Sigmoid colon (tissue), 7 donors: Measurements from ENCODE around the gene NRG3. TPM values are rescaled to one million over a fixed set of nuclear protein-coding genes. Genes with fewer than 3 reads are reported as not detected.

Experiments
- DNase-seq: peaks from one replicate; pipeline ENCODE4 v3.0.0-alpha.2; 2019
- H3K27ac ChIP-seq, 4 donors: fragments of 200-600 bp; sonication (generic); one replicate each; pipeline ENCODE4 v1.5.1; 2016 to 2019; ENCODE audit warnings: mild to moderate bottlenecking in 1 of 4
- H3K27me3 ChIP-seq, 3 donors: fragments of 200-600 bp; sonication (generic); one replicate each; pipeline ENCODE4 v1.5.1; 2019; ENCODE audit warnings: mild to moderate bottlenecking in 1 of 3
- H3K36me3 ChIP-seq, 4 donors: fragments of 200-600 bp; sonication (generic); one replicate each; pipeline ENCODE4 v1.5.1; 2016 to 2019
- H3K4me1 ChIP-seq, 4 donors: fragments of 200-600 bp; sonication (generic); one replicate each; pipeline ENCODE4 v1.5.1; 2017 to 2019
- H3K4me3 ChIP-seq, 4 donors: fragments of 200-600 bp; sonication (generic); one replicate each; pipeline ENCODE4 v1.5.1; 2017 to 2019; ENCODE audit warnings: mild to moderate bottlenecking in 2 of 4, moderate library complexity in 1 of 4
- H3K9me3 ChIP-seq, 4 donors: fragments of 200-600 bp in 3 of 4; sonication (generic) in 3 of 4; one replicate each; pipeline versions ENCODE4 v1.5.1 to v1.6.1; 2013 to 2019
- EP300 ChIP-seq, 4 donors: sonication (generic); formaldehyde crosslinking; IDR thresholded peaks; one replicate each; pipeline ENCODE4 v1.6.1; 2017; ENCODE audit warnings: antibody characterized with exemption in 4 of 4
- POLR2A ChIP-seq, 2 donors: fragments of 450-650 bp; IDR thresholded peaks; one replicate each; pipeline ENCODE4 v1.6.1; 2016; ENCODE audit warnings: antibody characterized with exemption in 2 of 2, mild to moderate bottlenecking in 2 of 2, moderate library complexity in 2 of 2
- POLR2AphosphoS5 ChIP-seq, 4 donors: sonication (generic); formaldehyde crosslinking; IDR thresholded peaks; one replicate each; pipeline ENCODE4 v1.6.1; 2017; ENCODE audit warnings: antibody characterized with exemption in 4 of 4
- WGBS, 2 donors: extraction: QIAGEN DNeasy Blood & Tissue Kit; methylation state at CpG; one replicate each; pipeline ENCODE4 v1.1.7; 2013; 5-methylcytosine and 5-hydroxymethylcytosine counted together
- intact Hi-C: fragments of 100-400 bp; cut with DNase I; formaldehyde crosslinking; loops from one replicate; pipeline ENCODE4 v1.15.1; 2023
- polyA plus RNA-seq, 3 donors: library from polyadenylated mRNA; stranded (reverse); fragments of 200-250 nt; gene quantifications; one replicate each; pipeline ENCODE4 v1.2.3, GENCODE V29; 2013
- total RNA-seq, 4 donors: library from RNA; depleted of rRNA; stranded (reverse); fragments of >200 nt; gene quantifications; one replicate each; pipeline ENCODE4 v1.1.0, GENCODE V29; 2016
- TF ChIP-seq, protein P1 (sequence below), 4 experiments: fragments of 450-650 bp in 3 of 4; fragments of 200-600 bp in 1 of 4; IDR thresholded peaks; one replicate each; pipeline ENCODE4 v1.5.1; 2016 to 2019; ENCODE audit warnings: antibody characterized with exemption in 4 of 4, mild to moderate bottlenecking in 3 of 4, moderate library complexity in 2 of 4
- donor health status: healthy with polysubstance abuse.
- donor health status: Bipolar disorder and iron deficiency.
- donor health status: healthy.

The NRG3 gene
- total and polyA plus RNA-seq, 7 donors: 0.17 to 2.2 (median 0.82) TPM; not detected in 2

DNA sequence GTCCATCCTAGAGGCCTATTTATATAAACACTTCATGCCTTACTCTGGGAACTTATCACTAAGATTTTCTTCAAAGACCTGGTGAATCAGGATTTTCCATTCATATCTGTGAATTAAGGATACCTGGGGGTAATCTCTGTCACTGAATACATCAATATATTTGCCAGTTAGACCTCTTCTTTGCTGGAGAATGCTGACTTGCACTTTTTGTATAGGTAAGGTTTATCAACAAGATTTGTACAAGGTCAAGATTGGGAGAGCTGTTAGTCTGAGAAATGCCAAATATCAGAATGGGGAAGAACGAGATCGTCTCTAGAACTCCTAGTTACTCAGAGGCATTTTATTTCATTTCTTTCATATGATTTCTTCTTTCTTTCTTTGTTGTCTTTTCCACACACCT, 1060.0 kb downstream of the NRG3 start:
- no peak for DNase-seq
- Histone ChIP-seq H3K27me3 (no peaks in the 10 kb centered on the region), H3K9me3 (no peaks in the 10 kb centered on the region), H3K4me3 (no peak overlapping the region), H3K4me1 (no peaks in the 10 kb centered on the region), H3K27ac (no peak overlapping the region), H3K36me3 (no peaks in the 10 kb centered on the region)
- intact Hi-C loops: no loop called here
- 83 to 95% methylated on average over 2 of the region's 2 CpGs for WGBS, 2 donors
- TF ChIP-seq EP300 (IDR thresholded peaks at IDR 0.05) (no peak), POLR2AphosphoS5 (IDR thresholded peaks at IDR 0.05) (no peak), POLR2A (IDR thresholded peaks at IDR 0.05) (no peak)
- TF ChIP-seq, protein P1, sequence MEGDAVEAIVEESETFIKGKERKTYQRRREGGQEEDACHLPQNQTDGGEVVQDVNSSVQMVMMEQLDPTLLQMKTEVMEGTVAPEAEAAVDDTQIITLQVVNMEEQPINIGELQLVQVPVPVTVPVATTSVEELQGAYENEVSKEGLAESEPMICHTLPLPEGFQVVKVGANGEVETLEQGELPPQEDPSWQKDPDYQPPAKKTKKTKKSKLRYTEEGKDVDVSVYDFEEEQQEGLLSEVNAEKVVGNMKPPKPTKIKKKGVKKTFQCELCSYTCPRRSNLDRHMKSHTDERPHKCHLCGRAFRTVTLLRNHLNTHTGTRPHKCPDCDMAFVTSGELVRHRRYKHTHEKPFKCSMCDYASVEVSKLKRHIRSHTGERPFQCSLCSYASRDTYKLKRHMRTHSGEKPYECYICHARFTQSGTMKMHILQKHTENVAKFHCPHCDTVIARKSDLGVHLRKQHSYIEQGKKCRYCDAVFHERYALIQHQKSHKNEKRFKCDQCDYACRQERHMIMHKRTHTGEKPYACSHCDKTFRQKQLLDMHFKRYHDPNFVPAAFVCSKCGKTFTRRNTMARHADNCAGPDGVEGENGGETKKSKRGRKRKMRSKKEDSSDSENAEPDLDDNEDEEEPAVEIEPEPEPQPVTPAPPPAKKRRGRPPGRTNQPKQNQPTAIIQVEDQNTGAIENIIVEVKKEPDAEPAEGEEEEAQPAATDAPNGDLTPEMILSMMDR (IDR thresholded peaks at IDR 0.05): no peak

DNA sequence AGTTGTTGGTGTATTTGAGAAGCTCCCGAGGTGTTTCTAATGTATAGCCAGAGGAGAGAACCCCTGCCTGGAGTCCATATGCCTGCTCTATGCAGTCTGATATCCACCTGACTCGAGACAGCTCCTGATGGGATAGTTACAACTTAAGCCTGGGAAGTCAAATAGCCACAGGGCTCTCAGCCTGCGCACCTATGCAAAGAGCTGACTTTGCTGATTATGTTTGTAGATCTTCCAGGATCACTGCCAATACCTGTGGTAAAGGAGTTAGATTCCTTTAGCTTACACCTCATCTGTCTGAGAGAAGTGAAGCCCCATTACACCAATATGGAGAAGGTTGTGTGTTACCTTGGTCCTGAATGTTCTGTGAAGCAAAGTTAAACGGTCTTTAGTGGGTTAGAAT, 1063.3 kb downstream of the NRG3 start:
- Histone ChIP-seq H3K36me3 (no peaks in the 10 kb centered on the region), H3K4me1 (peaks cover 0 to 5% (median 0%) of the 10 kb centered on the region in 4 donors), H3K27me3 (no peaks in the 10 kb centered on the region), H3K9me3 (no peaks in the 10 kb centered on the region), H3K4me3 (no peak overlapping the region), H3K27ac (no peak overlapping the region)
- TF ChIP-seq, protein P1 (IDR thresholded peaks at IDR 0.05): no peak
- WGBS, 2 donors: 57 to 78% methylated on average over 4 of the region's 4 CpGs
- intact Hi-C loops: no loop called here
- no peak for DNase-seq

DNA sequence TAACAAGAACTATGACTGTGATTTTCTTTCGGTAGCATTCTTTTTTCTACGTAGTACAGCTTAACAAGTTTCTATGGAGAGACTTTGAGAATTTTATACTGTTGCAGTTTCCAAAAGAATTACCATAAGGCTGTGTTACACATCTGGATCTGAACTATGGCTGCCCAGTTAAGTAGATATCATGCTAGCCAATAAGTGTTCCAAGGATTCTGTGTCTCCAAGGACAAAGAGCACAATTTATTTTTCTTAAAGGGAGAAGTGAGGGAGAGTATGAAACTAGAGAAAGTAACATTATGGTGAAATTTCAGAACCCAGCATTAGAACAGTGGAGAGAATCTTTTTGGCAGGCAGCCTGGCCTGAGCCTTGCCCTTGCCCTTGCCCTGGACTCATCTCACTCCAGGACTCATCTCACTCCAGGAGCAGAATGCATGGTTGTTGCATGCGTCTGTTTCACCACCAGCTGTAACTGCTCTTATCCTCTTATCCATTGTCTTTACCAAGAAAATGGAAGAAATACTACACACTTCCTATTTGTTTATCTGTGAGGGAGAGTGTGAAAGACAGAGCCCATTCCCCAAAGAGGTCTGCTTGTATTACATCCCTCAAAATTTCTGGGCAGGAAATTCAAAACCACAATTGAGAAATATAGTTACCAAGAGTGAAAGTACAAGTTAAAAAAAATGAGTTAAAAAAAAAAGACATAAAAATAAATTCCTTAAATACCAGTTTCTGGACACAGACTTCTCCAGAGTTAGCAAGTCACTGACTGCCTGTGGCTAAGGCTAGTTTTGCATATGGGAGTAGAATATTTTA, 1067.5 kb downstream of the NRG3 start:
- peaks cover 0 to 5% (median 0%) of the 10 kb centered on the region in 4 donors for H3K4me1 ChIP-seq
- H3K4me3 ChIP-seq: no peak overlapping the region
- H3K27ac ChIP-seq: peak overlapping the region in 1 of 4 donors; percentile 2
- TF ChIP-seq POLR2A (IDR thresholded peaks at IDR 0.05) (no peak), EP300 (IDR thresholded peaks at IDR 0.05) (no peak), POLR2AphosphoS5 (IDR thresholded peaks at IDR 0.05) (peak in 1 of 4 donors; percentile 9)
- TF ChIP-seq, protein P1 (IDR thresholded peaks at IDR 0.05): no peak
- 70 to 84% methylated on average over 3 of the region's 3 CpGs for WGBS, 2 donors
- intact Hi-C loops: no loop called here
- H3K36me3 ChIP-seq: no peaks in the 10 kb centered on the region
- peak; percentile 62 for DNase-seq
- H3K9me3 ChIP-seq: no peaks in the 10 kb centered on the region
- no peaks in the 10 kb centered on the region for H3K27me3 ChIP-seq

DNA sequence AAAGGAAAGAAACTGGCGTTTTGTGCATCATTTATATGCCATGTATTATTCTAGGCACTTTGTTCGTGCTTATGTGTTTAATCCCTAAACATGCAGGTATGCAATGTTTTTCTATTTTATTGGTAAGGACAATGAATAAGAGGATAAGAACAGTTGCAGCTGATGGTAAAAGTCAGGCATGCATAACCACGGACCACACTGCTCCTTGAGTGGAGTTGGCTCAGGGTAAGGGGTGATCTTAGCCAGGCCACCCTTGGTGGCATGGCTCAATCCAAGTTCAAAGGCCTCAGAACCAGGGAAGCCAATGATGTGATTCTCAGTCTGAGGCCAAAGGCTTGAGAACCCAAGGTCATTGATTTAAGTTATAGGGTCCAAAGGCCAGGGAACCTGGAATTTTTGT, 1068.1 kb downstream of the NRG3 start:
- no peak for TF ChIP-seq POLR2A (IDR thresholded peaks at IDR 0.05)
- TF ChIP-seq, protein P1 (IDR thresholded peaks at IDR 0.05): no peak
- no peak for TF ChIP-seq EP300 (IDR thresholded peaks at IDR 0.05)
- TF ChIP-seq POLR2AphosphoS5 (IDR thresholded peaks at IDR 0.05): no peak
- no peak for DNase-seq
- Histone ChIP-seq H3K4me3 (no peak overlapping the region), H3K27ac (no peak overlapping the region), H3K27me3 (no peaks in the 10 kb centered on the region), H3K9me3 (no peaks in the 10 kb centered on the region), H3K36me3 (no peaks in the 10 kb centered on the region), H3K4me1 (peaks cover 0 to 5% (median 0%) of the 10 kb centered on the region in 4 donors)
- 61 to 66% methylated on average over 3 of the region's 3 CpGs for WGBS, 2 donors
- intact Hi-C loops: no loop called here
